ENCODE results near the gene RGS9BP.

Gene RGS9BP

GRCh38 chr19:32649751-32650150 is 25.9 kb upstream of the RGS9BP start:
- no peak for TF ChIP-seq REST (IDR thresholded peaks at IDR 0.05; ENCODE audit: insufficient read depth in 1 of 2, low read depth in 2 of 2, low read length in 2 of 2)
- no peak for TF ChIP-seq FOXP2 (optimal IDR thresholded peaks at IDR 0.05; ENCODE audit: borderline replicate concordance, extremely low read depth, extremely low read length, insufficient read depth)
- no peak for TF ChIP-seq POLR2AphosphoS5 (IDR thresholded peaks at IDR 0.05; ENCODE audit: low read depth, low read length)
- no peak for TF ChIP-seq TAF1 (IDR thresholded peaks at IDR 0.05; ENCODE audit: borderline replicate concordance, insufficient read depth, low read length)
- TF ChIP-seq SIN3A (IDR thresholded peaks at IDR 0.05; ENCODE audit: borderline replicate concordance, insufficient read depth, low read length) = no peak

- TF ChIP-seq POLR2AphosphoS5 (IDR thresholded peaks at IDR 0.05; ENCODE audit: low read depth, low read length) = no peak
- TF ChIP-seq FOXP2 (optimal IDR thresholded peaks at IDR 0.05; ENCODE audit: borderline replicate concordance, extremely low read depth, extremely low read length, insufficient read depth) = no peak
- TF ChIP-seq SIN3A (IDR thresholded peaks at IDR 0.05; ENCODE audit: borderline replicate concordance, insufficient read depth, low read length) = no peak
- no peak for TF ChIP-seq TAF1 (IDR thresholded peaks at IDR 0.05; ENCODE audit: borderline replicate concordance, insufficient read depth, low read length)
- no peak for TF ChIP-seq REST (IDR thresholded peaks at IDR 0.05; ENCODE audit: insufficient read depth in 1 of 2, low read depth in 2 of 2, low read length in 2 of 2)
Measured at GRCh38 chr19:32650671-32651070, 25.0 kb upstream of the RGS9BP start.

GRCh38 chr19:32651729-32652140 is 23.9 kb upstream of the RGS9BP start:
- TF ChIP-seq REST (IDR thresholded peaks at IDR 0.05; ENCODE audit: insufficient read depth in 1 of 2, low read depth in 2 of 2, low read length in 2 of 2) = no peak

- no peak for TF ChIP-seq REST (IDR thresholded peaks at IDR 0.05; ENCODE audit: insufficient read depth in 1 of 2, low read depth in 2 of 2, low read length in 2 of 2)
- no peak for TF ChIP-seq FOXP2 (optimal IDR thresholded peaks at IDR 0.05; ENCODE audit: borderline replicate concordance, extremely low read depth, extremely low read length, insufficient read depth)
- no peak for TF ChIP-seq TAF1 (IDR thresholded peaks at IDR 0.05; ENCODE audit: borderline replicate concordance, insufficient read depth, low read length)
- no peak for TF ChIP-seq SIN3A (IDR thresholded peaks at IDR 0.05; ENCODE audit: borderline replicate concordance, insufficient read depth, low read length)
- TF ChIP-seq POLR2AphosphoS5 (IDR thresholded peaks at IDR 0.05; ENCODE audit: low read depth, low read length) = no peak
Measured at GRCh38 chr19:32652894-32653598, 22.6 kb upstream of the RGS9BP start.

GRCh38 chr19:32653599-32653915 is 22.1 kb upstream of the RGS9BP start:
- TF ChIP-seq SIN3A (IDR thresholded peaks at IDR 0.05; ENCODE audit: borderline replicate concordance, insufficient read depth, low read length) (no peak), POLR2AphosphoS5 (IDR thresholded peaks at IDR 0.05; ENCODE audit: low read depth, low read length) (no peak), REST (IDR thresholded peaks at IDR 0.05; ENCODE audit: insufficient read depth in 1 of 2, low read depth in 2 of 2, low read length in 2 of 2) (no peak), TAF1 (IDR thresholded peaks at IDR 0.05; ENCODE audit: borderline replicate concordance, insufficient read depth, low read length) (no peak), FOXP2 (optimal IDR thresholded peaks at IDR 0.05; ENCODE audit: borderline replicate concordance, extremely low read depth, extremely low read length, insufficient read depth) (no peak)
